Measurements from ENCODE around the gene THOC2.
"Not testable (repeated sequence)": the region's sequence is repeated elsewhere in the genome, so short reads cannot be mapped to it uniquely, and the experiment has no call there.

The THOC2 gene

DNA sequence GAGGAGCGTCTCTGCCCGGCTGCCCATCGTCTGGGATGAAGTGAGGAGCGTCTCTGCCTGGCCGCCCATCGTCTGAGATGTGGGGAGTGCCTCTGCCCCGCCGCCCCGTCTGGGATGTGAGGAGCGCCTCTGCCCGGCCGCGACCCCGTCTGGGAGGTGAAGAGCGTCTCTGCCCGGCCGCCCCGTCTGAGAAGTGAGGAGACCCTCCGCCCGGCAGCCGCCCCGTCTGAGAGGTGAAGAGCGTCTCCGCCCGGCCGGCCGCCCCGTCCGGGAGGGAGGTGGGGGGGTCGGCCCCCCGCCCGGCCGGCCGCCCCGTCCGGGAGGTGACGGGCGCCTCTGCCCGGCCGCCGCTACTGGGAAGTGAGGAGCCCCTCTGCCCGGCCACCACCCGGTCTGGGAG is 1.2 kb upstream of the THOC2 start:
- H3K4me1 ChIP-seq (ENCODE audit: control insufficient read depth, insufficient read depth, low read length); H3K4me3 ChIP-seq (ENCODE audit: low read depth, low read length); H3K36me3 ChIP-seq (ENCODE audit: control insufficient read depth, insufficient read depth, low read length); H3K9me3 ChIP-seq (ENCODE audit: control insufficient read depth, insufficient read depth, low read length); H3K27me3 ChIP-seq (ENCODE audit: control insufficient read depth, insufficient read depth, low read length); H3K9ac ChIP-seq (ENCODE audit: low read depth, low read length): not testable (repeated sequence)

DNA sequence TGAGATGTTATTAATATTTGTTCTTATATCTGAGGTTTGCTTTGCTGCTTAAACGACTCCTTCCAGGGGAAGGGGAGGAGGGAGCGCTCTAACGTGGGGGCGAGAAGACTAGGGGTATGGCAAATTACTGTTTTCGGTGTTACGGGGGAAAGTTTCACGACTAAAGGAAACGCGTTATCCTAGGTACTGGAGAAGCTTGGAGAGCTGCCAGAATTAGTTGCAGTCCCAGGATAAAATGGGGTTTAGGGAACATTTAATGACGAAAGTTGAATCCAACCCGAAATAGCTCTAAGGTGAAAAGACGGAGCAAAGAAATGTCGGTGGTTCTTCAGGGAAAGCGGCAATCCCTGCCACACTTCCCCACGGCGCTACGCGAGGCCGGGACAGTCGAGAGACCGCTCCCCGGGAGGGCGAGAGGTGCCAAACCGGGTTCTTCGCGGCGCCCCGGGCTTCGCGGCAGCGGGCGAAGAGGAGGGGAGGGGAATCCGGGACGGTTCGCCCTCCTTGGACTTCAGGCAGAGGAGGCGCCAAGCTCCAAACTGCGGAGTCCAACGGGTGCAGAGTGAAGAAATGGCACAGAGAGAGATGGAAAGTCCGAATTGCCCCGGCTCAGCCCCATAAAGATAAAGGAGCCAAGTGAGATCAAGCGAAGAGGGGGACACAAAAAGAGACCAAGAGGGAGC is 724 bp downstream of the THOC2 start:
- Histone ChIP-seq H3K36me3 (ENCODE audit: control insufficient read depth, insufficient read depth, low read length) (no peaks in the 10 kb centered on the region), H3K4me1 (ENCODE audit: control insufficient read depth, insufficient read depth, low read length) (no peaks in the 10 kb centered on the region), H3K9me3 (ENCODE audit: control insufficient read depth, insufficient read depth, low read length) (no peaks in the 10 kb centered on the region)

DNA sequence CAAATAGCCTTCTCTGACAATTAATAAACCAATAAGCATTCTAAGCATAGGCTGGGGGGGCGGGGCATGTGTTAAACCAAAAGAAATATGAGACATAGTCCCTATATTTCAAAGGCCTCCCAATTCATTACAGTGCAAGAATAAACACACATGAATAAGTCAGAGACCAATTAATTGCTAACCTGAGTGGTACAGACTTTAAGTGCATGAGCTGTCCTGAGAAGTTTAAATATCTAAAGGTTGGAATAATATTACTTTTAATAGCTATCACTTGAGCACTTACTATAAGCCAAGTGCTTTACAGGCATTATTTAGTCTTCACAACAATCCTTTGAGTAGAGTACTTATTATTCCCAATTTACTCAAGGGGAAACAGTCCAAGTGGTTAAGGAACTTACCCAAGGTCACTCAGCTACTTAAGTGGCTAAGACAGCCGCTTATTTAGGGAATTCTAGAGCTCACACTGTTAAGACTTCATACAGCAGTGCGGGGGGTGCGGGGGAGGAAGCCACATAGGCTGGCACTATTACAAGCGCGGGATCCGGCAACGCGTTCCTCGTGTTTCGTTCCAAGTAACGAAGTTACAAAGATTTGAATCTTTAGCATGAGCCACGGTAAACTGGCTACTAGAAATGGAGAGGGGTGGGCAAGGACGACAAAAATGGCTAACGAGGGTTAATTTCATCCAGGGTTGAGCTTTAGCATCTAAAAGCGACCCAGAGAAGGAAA is 1.4 kb downstream of the THOC2 start:
- Histone ChIP-seq H3K9ac (ENCODE audit: low read depth, low read length) (peak overlapping the region; percentile 56), H3K4me1 (ENCODE audit: control insufficient read depth, insufficient read depth, low read length) (no peaks in the 10 kb centered on the region), H3K4me3 (ENCODE audit: low read depth, low read length) (peak overlapping the region; percentile 85), H3K36me3 (ENCODE audit: control insufficient read depth, insufficient read depth, low read length) (no peaks in the 10 kb centered on the region), H3K27me3 (ENCODE audit: control insufficient read depth, insufficient read depth, low read length) (no peaks in the 10 kb centered on the region), H3K9me3 (ENCODE audit: control insufficient read depth, insufficient read depth, low read length) (no peaks in the 10 kb centered on the region)

More for the DNA sequence above, 724 bp downstream of the THOC2 start:
- Histone ChIP-seq H3K4me3 (ENCODE audit: low read depth, low read length) (peak overlapping the region; percentile 85), H3K9ac (ENCODE audit: low read depth, low read length) (peak overlapping the region; percentile 76), H3K27me3 (ENCODE audit: control insufficient read depth, insufficient read depth, low read length) (no peaks in the 10 kb centered on the region)

DNA sequence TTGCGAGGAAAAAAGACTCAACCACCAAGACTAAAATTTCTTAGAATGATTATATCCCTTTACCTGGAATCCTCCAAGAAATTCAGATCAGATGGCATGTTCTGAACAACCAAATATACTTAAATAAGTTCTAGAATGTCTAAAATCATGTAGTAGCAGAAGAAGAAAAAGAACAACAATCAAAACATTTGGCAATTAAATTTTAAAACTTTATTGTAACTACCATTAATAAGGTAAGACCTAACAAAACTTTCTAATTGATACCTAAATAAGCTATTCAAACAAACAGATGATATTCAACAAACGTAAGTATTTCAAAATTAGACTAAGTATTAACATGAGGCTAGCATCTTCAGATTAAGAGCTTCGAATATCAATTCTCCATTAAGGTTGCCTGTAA is 4.3 kb downstream of the THOC2 start:
- Histone ChIP-seq H3K9me3 (ENCODE audit: control insufficient read depth, insufficient read depth, low read length) (no peaks in the 10 kb centered on the region), H3K27me3 (ENCODE audit: control insufficient read depth, insufficient read depth, low read length) (no peaks in the 10 kb centered on the region), H3K36me3 (ENCODE audit: control insufficient read depth, insufficient read depth, low read length) (no peaks in the 10 kb centered on the region), H3K4me3 (ENCODE audit: low read depth, low read length) (no peak overlapping the region), H3K9ac (ENCODE audit: low read depth, low read length) (no peak overlapping the region), H3K4me1 (ENCODE audit: control insufficient read depth, insufficient read depth, low read length) (no peaks in the 10 kb centered on the region)

DNA sequence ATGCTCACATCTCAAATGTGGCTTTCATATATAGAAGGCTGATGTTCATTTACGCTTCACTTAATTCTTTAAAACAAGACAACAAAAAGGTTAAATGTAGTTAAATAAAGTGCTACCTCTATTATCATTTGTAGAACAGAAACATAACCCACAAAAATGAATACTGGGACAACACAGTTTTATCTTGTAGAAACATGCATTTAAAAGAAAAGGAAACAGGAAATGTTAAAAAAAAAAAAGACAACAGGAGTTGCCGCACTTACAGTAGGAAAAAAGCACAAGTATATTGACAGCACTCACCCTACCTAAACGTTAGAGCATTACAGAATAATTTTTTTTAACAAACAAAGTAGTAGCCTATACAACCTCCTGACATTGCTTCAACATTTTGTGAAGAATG is 4.8 kb downstream of the THOC2 start:
- no peaks in the 10 kb centered on the region for H3K4me1 ChIP-seq (ENCODE audit: control insufficient read depth, insufficient read depth, low read length)
- no peaks in the 10 kb centered on the region for H3K36me3 ChIP-seq (ENCODE audit: control insufficient read depth, insufficient read depth, low read length)
- no peak overlapping the region for H3K4me3 ChIP-seq (ENCODE audit: low read depth, low read length)
- no peaks in the 10 kb centered on the region for H3K9me3 ChIP-seq (ENCODE audit: control insufficient read depth, insufficient read depth, low read length)
- H3K27me3 ChIP-seq (ENCODE audit: control insufficient read depth, insufficient read depth, low read length) = no peaks in the 10 kb centered on the region
- no peak overlapping the region for H3K9ac ChIP-seq (ENCODE audit: low read depth, low read length)

DNA sequence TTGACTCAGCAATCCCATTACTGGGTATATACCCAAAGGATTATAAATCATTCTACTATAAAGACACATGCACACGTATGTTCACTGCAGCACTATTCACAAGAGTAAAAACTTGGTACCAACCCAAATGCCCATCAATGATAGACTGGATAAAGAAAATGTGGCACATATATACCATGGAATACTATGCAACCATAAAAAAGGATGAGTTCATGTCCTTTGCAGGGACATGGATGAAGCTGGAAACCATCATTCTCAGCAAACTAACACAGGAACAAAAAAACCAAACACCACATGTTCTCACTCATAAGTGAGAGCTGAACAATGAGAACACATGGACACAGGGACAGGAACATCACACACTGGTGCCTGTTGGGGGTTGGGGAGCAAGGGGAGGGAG is 10.7 kb downstream of the THOC2 start:
- H3K4me1 ChIP-seq (ENCODE audit: control insufficient read depth, insufficient read depth, low read length); H3K4me3 ChIP-seq (ENCODE audit: low read depth, low read length); H3K27me3 ChIP-seq (ENCODE audit: control insufficient read depth, insufficient read depth, low read length); H3K9me3 ChIP-seq (ENCODE audit: control insufficient read depth, insufficient read depth, low read length); H3K36me3 ChIP-seq (ENCODE audit: control insufficient read depth, insufficient read depth, low read length); H3K9ac ChIP-seq (ENCODE audit: low read depth, low read length): not testable (repeated sequence)

DNA sequence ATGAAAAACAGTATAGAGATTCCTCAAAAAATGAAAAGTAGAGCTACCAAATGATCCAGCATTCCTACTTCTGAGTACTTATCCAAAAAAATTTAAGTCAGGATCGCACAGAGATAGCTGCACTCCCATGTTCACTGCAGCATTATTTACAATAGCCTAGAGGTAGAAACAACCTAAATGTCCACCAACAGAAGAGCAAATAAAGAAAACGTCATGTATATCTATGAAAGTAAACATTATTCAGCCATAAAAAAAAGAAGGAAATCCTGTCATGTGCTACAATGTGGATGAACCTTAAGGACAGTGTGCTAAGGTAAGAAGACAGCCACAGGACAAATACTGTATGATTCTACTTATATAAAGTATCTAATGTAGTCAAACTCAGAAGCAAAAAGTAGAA is 12.4 kb downstream of the THOC2 start:
- Histone ChIP-seq H3K4me3 (ENCODE audit: low read depth, low read length) (no peak overlapping the region), H3K27me3 (ENCODE audit: control insufficient read depth, insufficient read depth, low read length) (no peaks in the 10 kb centered on the region)

DNA sequence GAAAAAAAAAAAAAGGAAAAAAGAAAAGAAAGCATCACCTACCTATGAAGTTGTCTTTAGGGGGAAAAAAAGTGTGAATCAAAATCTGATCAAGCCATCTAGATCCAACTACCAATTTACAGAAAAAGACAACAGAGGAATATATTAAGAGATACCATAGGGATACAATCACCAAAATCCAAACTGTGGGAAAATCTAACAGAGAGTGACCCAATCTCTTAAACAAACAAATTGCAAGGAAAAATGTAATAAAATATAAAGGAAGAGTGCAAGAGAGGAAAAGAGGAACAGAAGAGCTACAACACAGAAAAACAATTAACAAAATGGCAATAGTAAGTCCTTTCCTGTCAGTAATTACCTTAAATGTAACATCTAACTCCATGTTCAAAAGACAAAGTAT is 19.0 kb downstream of the THOC2 start:
- Histone ChIP-seq H3K9ac (ENCODE audit: low read depth, low read length) (no peak overlapping the region), H3K4me3 (ENCODE audit: low read depth, low read length) (no peak overlapping the region), H3K9me3 (ENCODE audit: control insufficient read depth, insufficient read depth, low read length) (no peaks in the 10 kb centered on the region), H3K36me3 (ENCODE audit: control insufficient read depth, insufficient read depth, low read length) (no peaks in the 10 kb centered on the region), H3K4me1 (ENCODE audit: control insufficient read depth, insufficient read depth, low read length) (no peaks in the 10 kb centered on the region), H3K27me3 (ENCODE audit: control insufficient read depth, insufficient read depth, low read length) (no peaks in the 10 kb centered on the region)

More for the DNA sequence above, 12.4 kb downstream of the THOC2 start:
- Histone ChIP-seq H3K9ac (ENCODE audit: low read depth, low read length) (no peak overlapping the region), H3K9me3 (ENCODE audit: control insufficient read depth, insufficient read depth, low read length) (no peaks in the 10 kb centered on the region), H3K36me3 (ENCODE audit: control insufficient read depth, insufficient read depth, low read length) (no peaks in the 10 kb centered on the region), H3K4me1 (ENCODE audit: control insufficient read depth, insufficient read depth, low read length) (no peaks in the 10 kb centered on the region)

DNA sequence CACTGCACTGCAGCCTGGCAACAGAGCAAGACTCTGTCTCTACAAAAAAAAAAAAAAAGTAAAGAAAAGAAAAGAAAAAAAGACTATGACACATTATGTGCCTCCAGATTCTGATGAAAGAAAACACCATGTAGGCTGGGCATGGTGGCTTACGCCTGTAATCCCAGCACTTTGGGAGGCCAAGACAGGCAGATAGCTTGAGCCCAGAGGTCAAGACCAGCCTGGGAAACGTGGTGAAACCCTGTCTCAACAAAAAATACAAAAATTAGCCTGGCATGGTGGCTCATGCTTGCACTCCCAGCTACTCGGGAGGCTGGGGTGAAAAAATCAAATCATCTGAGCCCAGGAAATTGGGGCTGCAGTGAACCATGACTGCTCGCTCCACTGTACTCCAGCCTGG is 19.4 kb downstream of the THOC2 start:
- no peaks in the 10 kb centered on the region for H3K27me3 ChIP-seq (ENCODE audit: control insufficient read depth, insufficient read depth, low read length)
- H3K9ac ChIP-seq (ENCODE audit: low read depth, low read length) = no peak overlapping the region
- no peaks in the 10 kb centered on the region for H3K4me1 ChIP-seq (ENCODE audit: control insufficient read depth, insufficient read depth, low read length)
- H3K36me3 ChIP-seq (ENCODE audit: control insufficient read depth, insufficient read depth, low read length) = no peaks in the 10 kb centered on the region
- H3K9me3 ChIP-seq (ENCODE audit: control insufficient read depth, insufficient read depth, low read length) = no peaks in the 10 kb centered on the region
- no peak overlapping the region for H3K4me3 ChIP-seq (ENCODE audit: low read depth, low read length)

DNA sequence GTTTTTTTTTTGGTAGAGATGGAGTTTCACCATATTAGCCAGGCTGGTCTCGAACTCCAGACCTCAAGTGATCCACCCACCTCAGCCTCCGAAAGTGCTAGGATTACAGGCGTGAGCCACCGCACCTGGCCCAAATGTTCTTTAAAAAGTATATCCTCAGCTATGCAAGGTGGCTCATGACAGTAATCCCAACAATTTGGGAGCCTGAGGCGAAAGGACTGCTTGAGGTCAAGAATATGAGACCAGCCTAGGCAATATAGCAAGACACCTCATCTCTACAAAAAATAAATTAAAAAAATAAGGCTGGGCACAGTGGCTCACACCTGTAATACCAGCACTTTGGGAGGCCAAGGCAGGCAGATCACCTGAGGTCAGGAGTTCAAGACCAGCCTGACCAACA is 21.7 kb downstream of the THOC2 start:
- H3K9me3 ChIP-seq (ENCODE audit: control insufficient read depth, insufficient read depth, low read length); H3K4me1 ChIP-seq (ENCODE audit: control insufficient read depth, insufficient read depth, low read length); H3K9ac ChIP-seq (ENCODE audit: low read depth, low read length); H3K27me3 ChIP-seq (ENCODE audit: control insufficient read depth, insufficient read depth, low read length); H3K4me3 ChIP-seq (ENCODE audit: low read depth, low read length); H3K36me3 ChIP-seq (ENCODE audit: control insufficient read depth, insufficient read depth, low read length): not testable (repeated sequence)

DNA sequence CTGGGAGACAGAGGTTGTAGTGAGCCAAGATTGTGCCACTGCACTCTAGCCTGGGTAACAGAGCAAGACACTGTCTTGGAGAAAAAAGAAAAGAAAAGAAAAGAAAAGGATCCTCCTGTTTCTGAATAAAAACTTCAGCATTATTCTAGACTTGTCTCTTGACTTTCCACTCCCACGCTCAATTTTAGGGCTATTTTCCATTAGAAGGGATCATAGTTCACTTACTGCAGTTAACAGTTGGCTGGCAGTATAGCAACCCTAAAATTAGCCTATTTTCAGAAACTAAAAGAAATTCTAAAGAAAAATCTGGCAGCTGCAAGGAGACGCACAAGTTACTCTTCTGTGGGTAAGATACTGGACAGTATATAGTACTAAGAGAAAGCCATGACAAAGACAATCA is 28.1 kb downstream of the THOC2 start:
- no peak overlapping the region for H3K4me3 ChIP-seq (ENCODE audit: low read depth, low read length)
- H3K4me1 ChIP-seq (ENCODE audit: control insufficient read depth, insufficient read depth, low read length) = no peaks in the 10 kb centered on the region
- H3K9ac ChIP-seq (ENCODE audit: low read depth, low read length) = no peak overlapping the region
- H3K9me3 ChIP-seq (ENCODE audit: control insufficient read depth, insufficient read depth, low read length) = no peaks in the 10 kb centered on the region
- no peaks in the 10 kb centered on the region for H3K36me3 ChIP-seq (ENCODE audit: control insufficient read depth, insufficient read depth, low read length)
- no peaks in the 10 kb centered on the region for H3K27me3 ChIP-seq (ENCODE audit: control insufficient read depth, insufficient read depth, low read length)

DNA sequence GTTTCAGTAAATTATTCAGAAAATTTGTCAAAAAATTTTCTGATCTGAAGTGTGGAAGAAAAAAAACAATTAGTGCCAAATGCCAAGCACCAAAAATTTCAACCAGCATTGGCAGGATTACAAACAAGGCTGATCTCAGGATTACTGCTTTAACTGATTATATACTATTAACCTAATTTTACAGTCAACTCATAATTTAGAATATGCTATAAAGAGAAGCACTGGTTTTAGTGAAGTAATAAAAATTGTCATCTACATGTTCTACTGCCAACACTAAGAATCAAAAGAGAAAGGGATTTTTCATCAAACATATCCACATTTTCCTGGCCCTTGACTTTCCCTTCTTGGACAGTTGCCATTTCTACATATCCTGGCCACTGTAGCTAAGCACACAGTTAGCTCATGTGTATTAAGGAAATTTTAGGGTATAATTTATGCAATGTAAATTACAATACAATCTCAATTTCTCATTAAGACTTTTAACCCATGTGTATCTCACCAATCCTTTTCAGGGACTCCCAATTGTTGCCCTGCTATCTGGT is 33.8 kb downstream of the THOC2 start:
- H3K27me3 ChIP-seq (ENCODE audit: control insufficient read depth, insufficient read depth, low read length) = no peaks in the 10 kb centered on the region
- no peaks in the 10 kb centered on the region for H3K9me3 ChIP-seq (ENCODE audit: control insufficient read depth, insufficient read depth, low read length)
- no peak overlapping the region for H3K9ac ChIP-seq (ENCODE audit: low read depth, low read length)
- H3K4me1 ChIP-seq (ENCODE audit: control insufficient read depth, insufficient read depth, low read length) = no peaks in the 10 kb centered on the region
- H3K4me3 ChIP-seq (ENCODE audit: low read depth, low read length) = no peak overlapping the region
- H3K36me3 ChIP-seq (ENCODE audit: control insufficient read depth, insufficient read depth, low read length) = no peaks in the 10 kb centered on the region

Measured in iPS-15b (cell line).